Kidney capillary endothelial cell (primary cell): ENCODE measurements around the gene ZNF276.
A peak's percentile ranks its signal among the peaks of the same experiment; 100 is the strongest.

ENCODE experiments used
- DNase-seq: peaks from one replicate; pipeline ENCODE4 v3.0.0-alpha.2; 2018; ENCODE audit warnings: low spot score

The ZNF276 gene

GRCh38 chr16:89716493-89716892, 4.8 kb upstream of the ZNF276 start:
- DNase-seq: no peak

GRCh38 chr16:89716916-89717687, 4.2 kb upstream of the ZNF276 start:
- DNase-seq: no peak

- no peak for DNase-seq
Measured at GRCh38 chr16:89717688-89718505, 3.4 kb upstream of the ZNF276 start.

- DNase-seq: peak; percentile 5
Measured at GRCh38 chr16:89720551-89720812, 855 bp upstream of the ZNF276 start.

- peak; percentile 79 for DNase-seq
Measured at GRCh38 chr16:89721546-89722391, 432 bp downstream of the ZNF276 start.

- peak; percentile 73 for DNase-seq
Measured at GRCh38 chr16:89722392-89723278, 1.3 kb downstream of the ZNF276 start.

GRCh38 chr16:89723279-89724250, 2.2 kb downstream of the ZNF276 start:
- no peak for DNase-seq

GRCh38 chr16:89727406-89728120, 6.2 kb downstream of the ZNF276 start:
- DNase-seq: no peak

GRCh38 chr16:89729293-89729692, 8.0 kb downstream of the ZNF276 start:
- DNase-seq: no peak

- DNase-seq: no peak
Measured at GRCh38 chr16:89729863-89730593, 8.7 kb downstream of the ZNF276 start.

GRCh38 chr16:89730610-89731234, 9.4 kb downstream of the ZNF276 start:
- DNase-seq: no peak

GRCh38 chr16:89732142-89732917, 11.0 kb downstream of the ZNF276 start:
- DNase-seq: no peak

- no peak for DNase-seq
Measured at GRCh38 chr16:89732918-89733242, 11.5 kb downstream of the ZNF276 start.

GRCh38 chr16:89733322-89733721, 12.0 kb downstream of the ZNF276 start:
- no peak for DNase-seq

GRCh38 chr16:89733792-89734191, 12.5 kb downstream of the ZNF276 start:
- DNase-seq: no peak

GRCh38 chr16:89736554-89736953, 15.2 kb downstream of the ZNF276 start:
- DNase-seq: no peak

- no peak for DNase-seq
Measured at GRCh38 chr16:89737341-89738071, 16.2 kb downstream of the ZNF276 start.
